Coronary artery (tissue), 2 donors: ENCODE data around the gene SMC1A.

Experiments used
- DNase-seq: peaks from one replicate; pipeline ENCODE4 v3.0.0-alpha.2; 2017; ENCODE audit warnings: low spot score
- H3K27ac ChIP-seq, 2 donors: fragments of 200-600 bp; sonication (generic); one replicate each; pipeline ENCODE4 v1.5.1; 2016 to 2019
- H3K4me3 ChIP-seq: fragments of 200-600 bp; sonication (generic); 2 replicates; pipeline ENCODE4 v1.5.1; 2016; ENCODE audit warnings: mild to moderate bottlenecking, moderate library complexity
- TF ChIP-seq, protein P1 (sequence below): fragments of 200-600 bp; sonication (generic); IDR thresholded peaks from one replicate; pipeline ENCODE4 v1.5.1; 2019; ENCODE audit warnings: antibody characterized with exemption

SMC1A gene

DNA sequence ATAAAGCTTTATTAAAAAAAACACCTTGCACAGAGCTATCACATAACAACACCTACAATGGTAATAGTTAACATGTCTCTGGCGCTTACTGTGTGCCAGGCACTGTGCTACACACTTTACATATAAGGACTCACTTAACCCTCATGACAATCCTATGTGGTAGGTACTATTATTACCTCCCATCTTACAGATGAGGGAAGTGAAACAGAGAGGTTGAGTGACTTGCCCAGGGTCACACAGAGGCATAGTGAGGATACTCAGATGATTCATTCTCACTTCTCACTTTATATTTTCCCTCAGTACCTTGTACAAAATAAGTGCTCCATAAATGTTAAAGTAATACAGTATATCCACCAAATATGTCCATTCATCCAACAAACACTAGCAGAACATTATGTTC, 97.7 kb downstream of the SMC1A start:
- no peak overlapping the region for H3K4me3 ChIP-seq
- TF ChIP-seq, protein P1, sequence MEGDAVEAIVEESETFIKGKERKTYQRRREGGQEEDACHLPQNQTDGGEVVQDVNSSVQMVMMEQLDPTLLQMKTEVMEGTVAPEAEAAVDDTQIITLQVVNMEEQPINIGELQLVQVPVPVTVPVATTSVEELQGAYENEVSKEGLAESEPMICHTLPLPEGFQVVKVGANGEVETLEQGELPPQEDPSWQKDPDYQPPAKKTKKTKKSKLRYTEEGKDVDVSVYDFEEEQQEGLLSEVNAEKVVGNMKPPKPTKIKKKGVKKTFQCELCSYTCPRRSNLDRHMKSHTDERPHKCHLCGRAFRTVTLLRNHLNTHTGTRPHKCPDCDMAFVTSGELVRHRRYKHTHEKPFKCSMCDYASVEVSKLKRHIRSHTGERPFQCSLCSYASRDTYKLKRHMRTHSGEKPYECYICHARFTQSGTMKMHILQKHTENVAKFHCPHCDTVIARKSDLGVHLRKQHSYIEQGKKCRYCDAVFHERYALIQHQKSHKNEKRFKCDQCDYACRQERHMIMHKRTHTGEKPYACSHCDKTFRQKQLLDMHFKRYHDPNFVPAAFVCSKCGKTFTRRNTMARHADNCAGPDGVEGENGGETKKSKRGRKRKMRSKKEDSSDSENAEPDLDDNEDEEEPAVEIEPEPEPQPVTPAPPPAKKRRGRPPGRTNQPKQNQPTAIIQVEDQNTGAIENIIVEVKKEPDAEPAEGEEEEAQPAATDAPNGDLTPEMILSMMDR: no peak
- no peak for DNase-seq
- H3K27ac ChIP-seq: no peak overlapping the region
